Stimulated activated CD8-positive, alpha-beta memory T cell treated with anti-CD3 and anti-CD28 coated beads, Interleukin-4, amount 100 ng/mL, for 4 hours (primary cell): ENCODE results near the gene UQCRC1.

ENCODE experiments used
- DNase-seq, 2 donors: peaks; one replicate each; pipeline ENCODE4 v3.0.0-alpha.2; 2020; ENCODE audit warnings: low read depth in 2 of 2, low spot score in 1 of 2

The UQCRC1 gene

DNA sequence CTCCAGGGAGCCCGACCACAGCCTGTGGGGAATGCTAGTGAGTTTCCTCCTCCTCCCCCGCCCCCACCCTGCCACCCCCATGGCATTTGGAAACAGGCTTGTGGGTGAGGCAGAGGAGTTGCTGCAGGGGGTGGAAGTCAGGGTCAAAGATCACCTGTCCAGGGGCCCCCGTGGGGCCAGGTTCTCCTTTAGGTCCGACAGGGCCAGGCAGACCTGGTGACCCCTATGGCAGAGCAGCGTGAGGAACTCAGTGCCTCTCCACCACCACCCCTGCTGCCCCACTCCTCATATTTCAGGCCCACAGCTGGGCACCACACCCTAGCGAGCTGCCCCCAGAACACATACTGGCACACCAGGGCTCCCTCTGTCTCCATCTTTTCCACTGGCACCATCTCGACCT, 36.9 kb downstream of the UQCRC1 start:
- DNase-seq, result no peak

DNA sequence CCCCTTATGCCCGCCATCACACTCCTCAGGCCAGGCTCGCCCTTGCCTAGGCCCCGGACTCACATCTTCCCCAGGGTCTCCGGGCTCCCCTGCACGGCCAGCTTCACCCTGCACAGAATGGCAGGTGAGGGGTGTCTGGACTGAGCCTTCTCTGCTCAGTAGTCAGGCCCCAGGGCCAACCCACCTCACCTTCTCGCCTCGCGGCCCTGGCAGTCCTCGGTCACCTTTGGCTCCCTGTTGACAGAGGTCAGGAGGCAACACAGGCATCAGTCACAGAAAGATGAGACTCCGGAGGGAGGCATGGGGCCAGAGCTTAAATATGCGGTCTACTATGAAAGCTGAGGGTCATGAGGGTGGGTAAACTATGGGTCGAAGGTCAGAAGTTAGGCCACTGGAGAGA, 37.5 kb downstream of the UQCRC1 start:
- no peak for DNase-seq

GRCh38 chr3:48569808-48570450, 39.5 kb downstream of the UQCRC1 start:
- no peak for DNase-seq

- no peak for DNase-seq
Observed at GRCh38 chr3:48569400-48569799, 40.0 kb downstream of the UQCRC1 start.

DNA sequence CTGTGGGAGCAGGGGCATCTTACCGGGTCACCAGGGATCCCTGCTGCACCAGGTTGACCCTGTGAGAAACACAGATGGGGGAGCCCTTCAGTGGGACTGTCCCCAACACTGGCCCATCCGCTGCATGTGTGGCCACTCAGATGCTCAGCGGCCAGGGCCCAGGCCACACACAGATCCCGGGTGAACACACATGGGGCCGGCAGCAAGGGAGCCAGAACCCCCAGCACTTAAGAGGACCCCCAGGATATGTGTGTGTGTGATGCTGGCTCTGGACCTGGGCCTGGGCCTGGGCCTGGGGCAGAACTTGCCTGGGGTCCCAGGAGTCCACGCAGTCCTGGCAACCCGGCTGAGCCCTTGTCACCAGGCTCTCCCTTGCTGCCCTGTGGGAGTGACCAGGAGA, 41.0 kb downstream of the UQCRC1 start:
- no peak for DNase-seq

GRCh38 chr3:48567500-48567899, 41.9 kb downstream of the UQCRC1 start:
- no peak for DNase-seq

GRCh38 chr3:48567090-48567489, 42.4 kb downstream of the UQCRC1 start:
- DNase-seq, result no peak

- no peak for DNase-seq
Observed at GRCh38 chr3:48566401-48566760, 43.1 kb downstream of the UQCRC1 start.

DNA sequence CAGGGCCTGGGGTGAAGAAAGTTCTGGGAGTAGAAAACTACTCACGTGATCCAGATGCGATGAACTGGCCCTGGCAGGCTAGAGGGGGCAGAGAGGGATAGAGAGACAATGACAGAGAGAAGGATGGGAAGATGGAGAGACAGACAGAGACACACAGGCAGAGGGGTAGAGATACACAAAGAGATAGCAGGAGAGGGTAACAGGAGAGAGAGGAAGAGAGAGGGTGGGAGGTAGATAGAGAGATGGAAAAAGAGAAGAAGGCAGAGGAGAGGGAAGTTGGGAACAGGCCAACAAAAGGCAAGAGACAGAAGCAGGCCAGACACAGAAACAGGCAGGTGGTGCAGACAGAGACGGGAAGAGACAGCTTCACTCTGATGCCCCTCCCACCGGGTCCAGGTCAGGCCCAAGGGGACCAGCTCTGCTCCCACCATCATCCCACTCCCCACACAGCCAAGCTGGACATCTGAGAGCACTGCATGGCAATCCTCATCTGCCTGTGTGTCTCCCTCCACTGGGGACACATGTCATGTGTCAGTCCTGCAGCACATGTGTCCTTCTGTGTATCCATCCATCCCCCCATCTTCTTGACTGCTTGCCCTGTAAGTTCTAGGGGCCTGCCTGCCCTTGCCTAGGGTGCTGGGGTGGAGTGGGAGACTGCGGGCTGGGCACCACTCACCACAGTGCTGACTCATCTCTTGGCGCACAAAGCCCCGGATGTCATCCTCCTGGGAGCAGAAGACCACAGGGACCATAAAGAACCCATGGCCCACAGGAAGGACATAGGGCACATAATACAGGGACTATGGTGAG, 43.6 kb downstream of the UQCRC1 start:
- DNase-seq, result no peak

- no peak for DNase-seq
Observed at GRCh38 chr3:48565186-48565585, 44.3 kb downstream of the UQCRC1 start.

DNA sequence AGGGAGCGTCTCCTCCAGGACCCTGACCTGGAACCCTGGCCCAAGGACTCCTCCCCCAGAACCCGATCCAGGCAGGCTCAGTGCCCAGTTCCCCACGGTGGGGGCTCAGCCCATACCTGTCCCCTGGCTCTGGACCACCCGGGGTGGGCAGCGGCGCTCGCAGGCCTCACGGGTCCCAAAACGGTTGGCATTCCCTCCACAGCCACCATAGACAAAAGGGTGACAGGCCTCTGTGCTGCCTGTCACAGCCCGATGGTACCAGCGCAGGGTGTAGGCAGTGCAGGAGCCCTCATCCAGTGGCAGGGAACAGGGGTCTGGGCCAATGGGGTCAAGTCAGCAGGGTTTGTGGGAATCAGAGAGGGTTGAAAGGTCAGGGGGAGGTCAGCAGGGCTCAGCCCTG, 44.8 kb downstream of the UQCRC1 start:
- DNase-seq, result no peak

DNA sequence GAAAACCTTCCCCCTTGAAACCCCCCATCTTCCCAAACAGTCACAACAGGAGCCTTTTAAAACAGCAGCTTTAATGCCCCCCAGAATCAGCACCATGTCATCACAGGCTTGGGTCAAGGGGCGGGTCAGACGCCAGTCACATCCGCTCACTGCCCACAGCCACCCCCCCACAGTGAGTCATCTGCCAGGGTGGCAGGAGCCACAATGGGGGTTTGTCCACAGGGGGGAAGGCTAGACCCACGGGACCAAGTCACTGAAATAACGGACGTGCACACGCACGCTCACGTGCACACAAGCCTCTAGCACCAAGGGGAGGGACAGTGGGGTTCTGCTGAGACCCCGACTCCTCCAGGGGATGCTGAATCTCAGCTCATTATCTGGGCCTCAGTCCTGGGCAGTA, 45.4 kb downstream of the UQCRC1 start:
- peak; percentile 6 to 49 for DNase-seq

DNA sequence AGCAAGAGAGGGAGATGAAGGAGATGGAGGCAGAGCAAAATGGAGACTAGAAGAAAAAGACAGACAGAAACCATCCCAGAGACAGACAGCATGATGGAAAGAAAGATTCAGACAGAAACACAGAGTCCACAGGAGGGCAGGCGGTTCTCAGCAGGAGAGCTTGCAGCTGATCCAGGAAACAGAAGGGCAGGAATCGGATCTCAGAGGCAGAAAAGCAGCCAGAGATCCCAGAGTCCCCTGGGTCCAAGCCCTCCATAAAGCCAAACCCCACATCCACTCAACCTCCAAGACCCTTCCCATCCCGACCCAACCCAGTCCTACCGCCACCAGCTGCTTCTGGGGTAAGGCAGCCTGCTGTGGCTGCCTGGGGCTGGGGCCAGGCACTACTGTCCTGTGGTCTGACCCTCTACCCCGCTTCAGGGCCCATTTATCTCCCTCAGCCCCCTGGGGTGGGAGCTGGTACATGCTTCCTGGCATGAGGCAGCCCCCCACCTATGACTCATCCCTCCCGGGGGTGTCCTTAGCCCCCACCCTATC, 46.0 kb downstream of the UQCRC1 start, which contains the start of gene UCN2:
Gene UCN2 (minus strand): TSS at position 400 of the 537 bp plus-strand sequence. CDS start 657 bp downstream, outside the sequence.
- DNase-seq, result no peak

DNA sequence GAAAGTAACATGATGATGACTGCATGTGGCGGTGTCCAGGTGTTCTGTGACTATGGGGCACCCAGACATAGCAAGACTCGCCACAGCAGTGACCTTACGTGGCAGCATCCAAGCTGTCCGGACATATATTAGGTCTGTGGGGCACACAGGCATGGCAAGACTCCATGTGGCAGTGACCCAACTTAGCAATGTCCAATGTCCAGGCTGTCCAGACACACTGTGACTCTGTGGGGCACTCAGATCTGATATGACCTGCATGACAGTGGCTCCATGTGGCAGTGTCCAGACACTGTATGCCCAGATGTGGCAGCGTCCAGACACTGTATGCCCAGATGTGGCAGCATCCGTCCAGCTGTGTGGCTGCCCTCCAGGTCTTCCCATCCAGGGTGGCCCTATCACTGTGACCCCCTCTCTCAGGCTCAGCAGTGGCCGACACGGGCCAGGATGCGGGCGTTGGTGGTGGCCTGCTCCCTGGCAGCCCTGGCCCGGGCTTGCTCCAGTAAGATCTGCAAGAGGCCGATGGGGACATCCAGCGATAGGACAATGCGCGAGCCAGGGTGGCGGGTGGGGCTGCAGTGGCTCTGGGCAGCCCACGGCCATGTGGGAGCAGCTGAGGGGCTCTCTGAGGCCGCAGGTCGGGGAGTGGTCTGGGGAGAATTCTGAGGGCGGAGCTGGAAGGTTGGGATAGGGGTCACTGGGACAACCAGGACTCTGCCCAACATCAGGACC, 46.9 kb downstream of the UQCRC1 start:
- DNase-seq, result no peak

DNA sequence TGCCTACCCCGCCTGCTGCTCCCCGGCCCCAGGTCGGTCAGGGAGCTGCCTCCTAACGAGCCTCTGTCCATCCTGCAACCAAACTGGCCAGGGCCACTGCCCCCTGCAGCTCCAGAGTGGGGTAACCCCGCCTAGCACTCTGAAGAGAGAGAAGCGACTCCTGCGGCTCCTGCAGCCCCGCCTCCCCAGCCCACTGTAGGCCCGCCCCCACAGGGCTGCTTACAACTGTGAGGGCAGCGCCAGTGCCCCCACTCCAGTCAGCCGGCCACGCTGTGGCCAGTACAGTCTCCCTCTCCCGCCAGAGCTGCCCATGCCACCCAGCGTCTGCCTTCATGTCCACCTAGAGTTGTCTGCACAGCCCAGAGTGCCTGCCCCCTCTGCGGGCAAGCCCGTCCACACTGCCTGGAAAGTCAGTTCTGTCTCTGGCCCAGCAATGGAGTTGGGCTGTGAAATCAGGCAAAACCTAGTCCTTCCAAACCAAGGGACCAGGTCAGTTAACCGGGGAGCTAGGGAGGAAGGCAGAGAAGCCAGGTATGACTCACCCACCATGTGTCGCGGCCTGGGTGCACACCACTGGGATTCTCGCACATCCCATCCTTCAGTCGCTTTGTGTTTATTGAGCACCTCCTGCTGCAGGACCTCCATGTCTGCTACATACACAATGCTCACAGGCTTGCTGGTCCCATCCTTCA, 48.3 kb downstream of the UQCRC1 start:
- no peak for DNase-seq

- no peak for DNase-seq
Observed at GRCh38 chr3:48560648-48561018, 48.8 kb downstream of the UQCRC1 start.

- DNase-seq, result no peak
Observed at GRCh38 chr3:48558493-48559134, 50.8 kb downstream of the UQCRC1 start.

DNA sequence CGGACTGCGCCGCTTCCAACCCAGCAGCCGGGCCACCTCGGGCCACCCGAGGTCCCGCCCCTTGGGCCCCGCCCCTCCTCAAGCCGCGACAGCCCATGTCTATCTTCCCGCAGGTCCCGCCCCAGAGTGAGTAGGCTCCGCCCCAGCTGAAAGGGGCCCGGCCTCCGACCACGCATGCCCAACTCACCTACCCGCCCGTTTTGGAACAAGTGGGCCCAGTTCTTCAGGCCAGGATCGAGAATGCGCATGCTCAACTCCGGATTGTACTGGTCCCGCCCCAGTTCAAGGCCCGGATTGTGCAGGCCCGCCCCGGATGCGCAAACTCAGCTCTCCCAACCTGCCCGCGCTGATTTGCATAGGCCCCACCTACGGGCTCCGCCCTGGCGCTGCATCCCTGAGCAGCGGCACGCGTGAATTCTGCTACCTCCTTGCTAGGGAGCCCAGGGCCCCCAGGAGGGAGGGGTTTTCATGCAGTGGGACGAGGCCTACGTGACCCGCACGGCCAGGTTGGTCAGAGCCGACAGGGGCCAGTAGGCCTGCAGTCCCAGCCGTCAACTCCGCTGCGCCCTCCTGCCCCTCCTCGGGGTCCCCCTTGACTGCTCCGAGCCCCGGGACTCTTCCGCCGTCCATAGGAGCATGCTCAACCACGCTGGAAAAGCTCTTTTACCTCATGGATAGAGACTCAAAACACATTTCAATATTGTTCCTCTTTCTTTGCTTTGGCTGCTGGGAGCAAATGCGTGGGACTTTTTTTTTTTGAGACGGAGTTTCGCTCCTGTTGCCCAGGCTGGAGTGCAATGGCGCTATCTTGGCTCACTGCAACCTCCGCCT, 52.4 kb downstream of the UQCRC1 start, which contains the start of gene PFKFB4:
Gene PFKFB4 (minus strand): TSS at position 8 of the 831 bp plus-strand sequence. CDS start 26 bp downstream, outside the sequence.
- DNase-seq, result peak; percentile 96 to 98

GRCh38 chr3:48555949-48556795, 53.3 kb downstream of the UQCRC1 start:
- no peak for DNase-seq
